ENCODE results near the gene GRB2. TPM values are rescaled to one million over a fixed set of nuclear protein-coding genes. Genes with fewer than 3 reads are reported as not detected.

GRB2 gene
- total and polyA plus RNA-seq, 8 donors, result 18.5 to 64.7 (median 30.8) TPM

DNA sequence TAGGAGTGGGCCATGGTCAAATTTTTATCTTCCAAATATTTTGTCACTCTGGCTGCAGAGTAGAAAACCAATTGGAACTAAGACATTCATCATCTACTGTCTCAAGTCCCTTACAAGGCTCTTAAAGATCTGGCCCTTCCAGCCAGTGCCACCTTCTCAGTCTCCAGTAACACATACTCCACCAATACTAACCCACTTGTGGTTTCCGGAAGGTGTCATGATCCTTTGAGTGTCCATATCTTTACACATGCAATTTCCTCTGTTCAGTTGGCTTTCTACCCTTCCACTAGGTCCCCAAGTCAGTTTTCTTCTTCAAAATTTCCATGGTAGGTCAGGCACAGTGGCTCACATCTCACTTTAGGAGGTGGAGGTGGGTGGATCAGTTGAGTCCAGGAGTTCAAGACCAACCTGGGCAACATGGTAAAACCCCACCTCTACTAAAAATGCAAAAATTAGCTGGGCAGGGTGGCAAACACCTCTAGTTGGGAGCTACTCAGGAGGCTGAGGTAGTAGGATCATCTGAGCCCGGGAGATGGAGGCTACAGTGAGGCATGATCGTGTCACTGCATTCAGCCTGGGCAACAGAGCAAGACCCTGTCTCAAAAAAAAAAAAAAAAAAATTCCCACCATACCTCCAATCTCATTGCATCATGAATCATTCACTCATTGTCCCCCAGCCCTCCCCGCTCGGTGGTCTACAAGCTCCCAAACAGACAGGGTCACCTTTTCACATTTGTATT is 6.0 kb upstream of the GRB2 start:
- FAIRE-seq, result no peak

DNA sequence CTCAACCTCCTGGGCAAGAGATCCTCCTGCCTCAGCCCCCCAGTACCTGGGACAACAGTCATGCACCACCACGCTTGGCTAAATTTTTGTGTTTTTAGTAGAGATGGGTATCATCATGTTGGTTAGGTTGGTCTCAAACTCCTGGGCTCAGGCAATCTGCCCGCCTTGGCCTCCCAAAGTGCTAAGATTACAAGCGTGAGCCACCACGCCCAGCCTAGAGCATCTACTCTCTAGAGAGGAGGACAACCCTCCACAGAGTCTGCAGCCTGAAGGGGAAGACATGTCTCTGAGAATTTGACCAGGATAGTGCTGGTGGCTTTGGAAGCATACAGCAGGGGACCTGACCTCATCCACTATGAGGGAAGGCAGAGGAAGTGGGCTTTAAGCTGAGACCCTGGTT is 4.7 kb upstream of the GRB2 start:
- TF ChIP-seq, protein P1, sequence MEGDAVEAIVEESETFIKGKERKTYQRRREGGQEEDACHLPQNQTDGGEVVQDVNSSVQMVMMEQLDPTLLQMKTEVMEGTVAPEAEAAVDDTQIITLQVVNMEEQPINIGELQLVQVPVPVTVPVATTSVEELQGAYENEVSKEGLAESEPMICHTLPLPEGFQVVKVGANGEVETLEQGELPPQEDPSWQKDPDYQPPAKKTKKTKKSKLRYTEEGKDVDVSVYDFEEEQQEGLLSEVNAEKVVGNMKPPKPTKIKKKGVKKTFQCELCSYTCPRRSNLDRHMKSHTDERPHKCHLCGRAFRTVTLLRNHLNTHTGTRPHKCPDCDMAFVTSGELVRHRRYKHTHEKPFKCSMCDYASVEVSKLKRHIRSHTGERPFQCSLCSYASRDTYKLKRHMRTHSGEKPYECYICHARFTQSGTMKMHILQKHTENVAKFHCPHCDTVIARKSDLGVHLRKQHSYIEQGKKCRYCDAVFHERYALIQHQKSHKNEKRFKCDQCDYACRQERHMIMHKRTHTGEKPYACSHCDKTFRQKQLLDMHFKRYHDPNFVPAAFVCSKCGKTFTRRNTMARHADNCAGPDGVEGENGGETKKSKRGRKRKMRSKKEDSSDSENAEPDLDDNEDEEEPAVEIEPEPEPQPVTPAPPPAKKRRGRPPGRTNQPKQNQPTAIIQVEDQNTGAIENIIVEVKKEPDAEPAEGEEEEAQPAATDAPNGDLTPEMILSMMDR (IDR thresholded peaks at IDR 0.05), result no peak
- Histone ChIP-seq H3K9me3 (no peaks in the 10 kb centered on the region), H3K27ac (no peak overlapping the region), H3K4me1 (peaks cover 6 to 7% (median 7%) of the 10 kb centered on the region in 3 donors), H3K4me3 (no peak overlapping the region), H3K36me3 (no peaks in the 10 kb centered on the region), H3K27me3 (no peaks in the 10 kb centered on the region)
- DNase-seq (no peak), ATAC-seq (no peak), FAIRE-seq (no peak)
- WGBS, 2 donors, result 53 to 63% methylated on average over 4 of the region's 4 CpGs
- intact Hi-C loops (cut with DNase I), result loop anchor here in 1 of 3 donors (5.0 kb wide), 1 partner anchor 88 kb away; no protein-coding TSS in a partner anchor

More for the DNA sequence above, 6.0 kb upstream of the GRB2 start:
- TF ChIP-seq, protein P1 (IDR thresholded peaks at IDR 0.05), result no peak
- no peak overlapping the region for H3K27ac ChIP-seq
- ATAC-seq (no peak), DNase-seq (no peak)
- no peaks in the 10 kb centered on the region for H3K27me3 ChIP-seq
- no peaks in the 10 kb centered on the region for H3K36me3 ChIP-seq
- no peak overlapping the region for H3K4me3 ChIP-seq
- WGBS, 2 donors, result 80 to 84% methylated on average over 5 of the region's 5 CpGs
- H3K9me3 ChIP-seq, result no peaks in the 10 kb centered on the region
- intact Hi-C loops (cut with DNase I), result loop anchor here in 1 of 3 donors (5.0 kb wide), 1 partner anchor 89 kb away; no protein-coding TSS in a partner anchor
- peaks cover 2 to 3% (median 2%) of the 10 kb centered on the region in 3 donors for H3K4me1 ChIP-seq

DNA sequence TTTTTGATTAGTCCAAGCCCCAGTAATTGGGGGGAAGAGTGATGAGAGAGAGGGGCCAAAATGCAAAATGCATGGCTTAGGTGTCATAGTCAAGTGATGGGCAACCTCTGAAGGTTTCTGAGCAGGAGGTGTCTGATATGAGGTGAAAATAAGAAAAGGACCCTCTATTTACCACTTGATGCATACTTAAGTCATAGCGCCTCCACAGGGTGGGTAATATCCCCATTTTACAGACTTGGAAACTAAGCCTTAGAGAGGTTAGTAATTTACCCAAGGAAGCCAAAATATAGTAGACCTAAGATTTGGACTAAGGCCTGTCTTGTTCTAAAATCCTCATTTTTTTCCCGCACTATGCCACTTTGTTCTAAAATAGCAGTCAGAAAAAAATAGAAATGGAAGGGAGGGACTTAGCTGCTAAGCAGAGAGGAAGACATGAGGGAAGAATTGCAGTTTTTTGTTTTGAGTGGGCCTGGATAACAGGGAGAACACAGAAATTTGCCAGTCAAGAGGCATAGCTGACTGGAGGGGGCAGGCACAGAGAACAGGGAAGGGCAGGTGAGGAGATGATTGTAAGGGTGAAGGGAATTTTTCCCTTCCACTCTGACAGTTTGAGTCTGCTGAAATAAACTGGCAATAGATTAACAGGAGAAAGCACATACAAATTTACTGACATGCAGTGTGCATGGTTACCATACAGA is 2.3 kb upstream of the GRB2 start:
- WGBS, 2 donors, result 77 to 93% methylated on average over 2 of the region's 2 CpGs

DNA sequence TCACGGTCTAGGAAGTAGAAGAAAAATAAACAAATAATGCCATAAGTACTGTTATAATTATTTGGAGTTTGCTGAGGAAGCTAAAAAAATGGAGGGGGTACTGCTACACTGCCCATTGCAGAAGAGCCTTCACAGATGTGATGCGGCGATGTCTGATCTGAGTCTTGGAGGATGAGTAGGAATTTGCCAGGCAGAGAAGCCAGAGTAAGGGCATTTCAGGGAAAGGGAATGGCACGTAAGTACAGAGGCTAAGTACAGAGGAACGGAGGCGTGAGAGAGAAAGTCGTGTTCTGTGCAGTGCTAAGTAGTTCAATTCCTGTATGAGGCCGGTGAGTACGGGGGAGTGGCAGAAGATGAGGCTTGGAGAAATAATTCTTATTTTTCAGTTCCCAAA is 741 bp upstream of the GRB2 start:
- H3K4me1 ChIP-seq, result peaks cover 7 to 17% (median 14%) of the 10 kb centered on the region in 3 donors
- H3K27me3 ChIP-seq, result no peaks in the 10 kb centered on the region
- DNase-seq (no peak), ATAC-seq (peak in 2 of 4 donors; percentile 4 to 8), FAIRE-seq (no peak)
- intact Hi-C loops (cut with DNase I), result loop anchor here in 1 of 3 donors (5.0 kb wide), 1 partner anchor 84 kb away; no protein-coding TSS in a partner anchor
- peak overlapping the region in 2 of 4 donors; percentile 96 to 100 for H3K4me3 ChIP-seq
- H3K36me3 ChIP-seq, result no peaks in the 10 kb centered on the region
- TF ChIP-seq, protein P1 (IDR thresholded peaks at IDR 0.05), result no peak
- 6 to 9% methylated on average over 9 of the region's 9 CpGs for WGBS, 2 donors
- H3K27ac ChIP-seq, result peak overlapping the region in 3 of 4 donors; percentile 83 to 94 (median 91)
- no peaks in the 10 kb centered on the region for H3K9me3 ChIP-seq

More for the DNA sequence above, 2.3 kb upstream of the GRB2 start:
- Histone ChIP-seq H3K27ac (no peak overlapping the region), H3K36me3 (no peaks in the 10 kb centered on the region), H3K4me1 (peaks cover 6 to 14% (median 7%) of the 10 kb centered on the region in 3 donors), H3K27me3 (no peaks in the 10 kb centered on the region), H3K4me3 (no peak overlapping the region), H3K9me3 (no peaks in the 10 kb centered on the region)
- intact Hi-C loops (cut with DNase I), result loop anchor here in 1 of 3 donors (5.0 kb wide), 1 partner anchor 86 kb away; no protein-coding TSS in a partner anchor
- no peak for ATAC-seq
- TF ChIP-seq, protein P1 (IDR thresholded peaks at IDR 0.05), result no peak
- FAIRE-seq, result no peak
- DNase-seq, result no peak

Measured in pancreas (tissue), 10 donors.